ENCODE results near the gene EXOC6B.

EXOC6B gene

GRCh38 chr2:72214429-72215143 is 611.2 kb downstream of the EXOC6B start:
- no peak for DNase-seq (ENCODE audit: low read depth in 2 of 2)

DNA sequence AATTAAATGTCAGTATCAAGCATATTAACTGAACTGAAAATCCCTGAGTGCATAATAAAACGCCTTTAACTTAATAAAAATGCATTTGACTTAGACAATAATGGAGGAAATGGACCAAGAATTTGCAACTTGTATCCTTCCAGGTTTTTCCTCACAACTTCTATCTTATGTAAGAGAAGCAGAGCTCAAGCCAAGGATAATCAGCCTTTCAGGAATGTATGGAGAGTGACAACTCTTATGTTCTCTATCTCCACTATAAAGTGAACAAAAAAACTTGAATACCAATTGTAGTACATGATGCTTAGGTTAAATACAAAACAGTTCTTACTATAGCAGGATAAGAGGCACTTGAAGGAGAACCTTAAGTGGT is 613.4 kb downstream of the EXOC6B start:
- DNase-seq (ENCODE audit: low read depth in 2 of 2) = no peak

DNA sequence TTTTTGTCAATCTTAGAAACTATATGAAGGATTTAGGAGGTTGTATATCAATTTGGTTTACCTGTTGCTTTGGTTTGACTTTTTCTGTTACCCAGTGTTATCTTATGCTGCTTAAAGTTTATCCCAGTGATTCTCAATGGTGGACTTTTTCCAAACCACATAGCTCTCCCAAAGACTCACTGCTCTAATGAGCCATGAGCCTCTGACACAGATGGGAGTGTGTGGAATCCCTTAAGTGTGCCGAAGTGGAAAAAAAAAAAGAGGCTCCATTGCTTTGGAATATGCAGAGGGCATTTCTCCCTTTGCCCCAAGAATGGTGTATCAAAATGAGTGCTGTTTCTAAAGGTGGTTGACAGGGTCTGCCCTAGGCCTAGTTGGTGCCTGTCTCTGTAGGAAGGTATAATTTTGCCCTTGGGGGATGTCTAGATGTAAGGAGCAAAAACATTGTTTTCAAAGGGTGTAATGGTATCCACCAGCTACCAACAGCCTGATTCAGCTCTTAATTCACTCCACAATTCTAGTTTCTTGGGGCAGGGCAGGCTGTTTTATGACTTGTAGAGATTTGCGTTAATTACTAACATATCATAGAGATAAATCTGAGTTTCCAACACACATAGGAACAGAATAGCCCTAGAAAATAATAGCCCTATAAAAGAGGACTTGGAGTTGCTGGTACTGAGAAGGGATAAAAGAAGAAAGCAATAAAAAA is 613.9 kb downstream of the EXOC6B start:
- no peak for DNase-seq (ENCODE audit: low read depth in 2 of 2)

DNA sequence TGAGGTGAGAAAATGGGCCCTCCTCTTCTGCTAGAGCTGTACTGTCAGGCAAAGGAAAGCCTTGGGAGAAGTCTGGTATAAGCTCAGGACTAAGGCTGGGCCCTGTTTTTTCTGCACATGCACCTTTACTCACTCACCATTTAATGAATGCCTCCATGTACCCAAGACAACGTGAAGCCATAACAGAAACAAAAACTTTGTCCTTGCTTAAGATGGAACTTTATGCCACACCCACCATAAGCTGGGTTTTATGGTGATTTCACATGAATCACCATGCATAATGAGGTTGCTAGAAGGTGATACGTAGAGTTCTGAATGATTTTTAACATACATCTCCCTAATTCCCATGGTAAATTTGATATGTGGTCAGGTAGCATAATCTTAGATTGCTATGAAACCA is 614.5 kb downstream of the EXOC6B start:
- no peak for DNase-seq (ENCODE audit: low read depth in 2 of 2)

- no peak for DNase-seq (ENCODE audit: low read depth in 2 of 2)
These were observed 615.4 kb downstream of the EXOC6B start for GRCh38 chr2:72210470-72210869.

DNA sequence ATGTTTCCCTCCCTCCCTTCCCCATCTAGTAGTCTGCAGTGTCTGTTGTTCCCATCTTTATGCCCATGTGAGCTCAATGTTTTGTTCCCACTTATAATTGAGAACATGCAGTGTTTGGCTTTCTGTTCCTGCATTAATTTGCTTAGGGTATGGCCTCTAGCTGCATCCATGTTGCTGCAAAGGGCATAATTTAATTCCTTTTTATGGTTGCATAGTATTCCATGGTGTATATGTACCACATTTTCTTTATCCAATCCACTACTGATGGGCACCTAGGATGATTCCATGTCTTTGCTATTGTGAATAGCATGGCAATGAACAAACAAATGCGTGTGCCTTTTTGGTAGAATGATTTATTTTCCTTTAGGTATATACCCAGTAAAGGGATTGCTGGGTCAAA is 617.6 kb downstream of the EXOC6B start:
- no peak for DNase-seq (ENCODE audit: low read depth in 2 of 2)

DNA sequence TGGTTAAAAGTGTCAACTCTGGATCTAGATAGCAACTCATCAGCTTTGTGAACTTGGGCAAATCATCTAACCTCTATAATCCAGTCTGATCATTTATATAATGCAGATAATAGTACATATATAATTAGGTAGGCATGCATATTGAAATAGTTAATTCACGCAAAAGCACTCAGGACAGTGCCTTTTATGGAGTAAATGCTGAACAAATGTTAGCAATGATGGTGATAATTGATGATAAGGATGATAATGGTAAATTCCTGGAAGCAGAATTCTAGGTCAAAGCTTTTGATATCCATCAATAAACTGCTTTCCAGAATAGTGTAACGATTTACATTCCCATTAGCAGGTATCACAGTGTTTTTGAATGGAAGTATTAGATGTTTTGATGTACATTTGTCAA is 618.5 kb downstream of the EXOC6B start:
- no peak for DNase-seq (ENCODE audit: low read depth in 2 of 2)

DNA sequence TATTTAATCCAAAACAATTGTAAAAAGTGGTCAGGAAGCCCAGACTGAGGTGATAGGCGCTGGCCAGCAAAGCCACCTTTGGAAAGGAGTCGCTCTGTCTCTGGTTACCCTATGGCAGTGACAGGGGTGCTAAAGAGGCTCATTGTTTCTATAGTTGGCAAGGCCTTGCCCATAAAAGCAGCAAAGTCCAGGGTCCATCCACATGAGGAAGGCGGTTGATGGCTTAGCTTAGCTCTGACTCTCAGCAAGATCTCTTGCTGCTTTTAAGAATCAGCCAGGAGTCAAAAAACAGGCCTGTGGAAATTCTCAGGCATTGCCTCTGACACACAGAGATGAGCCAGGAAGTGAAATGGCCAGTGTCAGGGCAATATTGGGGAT is 620.3 kb downstream of the EXOC6B start:
- no peak for DNase-seq (ENCODE audit: low read depth in 2 of 2)

- no peak for DNase-seq (ENCODE audit: low read depth in 2 of 2)
These were observed 620.9 kb downstream of the EXOC6B start for GRCh38 chr2:72204786-72205503.

DNA sequence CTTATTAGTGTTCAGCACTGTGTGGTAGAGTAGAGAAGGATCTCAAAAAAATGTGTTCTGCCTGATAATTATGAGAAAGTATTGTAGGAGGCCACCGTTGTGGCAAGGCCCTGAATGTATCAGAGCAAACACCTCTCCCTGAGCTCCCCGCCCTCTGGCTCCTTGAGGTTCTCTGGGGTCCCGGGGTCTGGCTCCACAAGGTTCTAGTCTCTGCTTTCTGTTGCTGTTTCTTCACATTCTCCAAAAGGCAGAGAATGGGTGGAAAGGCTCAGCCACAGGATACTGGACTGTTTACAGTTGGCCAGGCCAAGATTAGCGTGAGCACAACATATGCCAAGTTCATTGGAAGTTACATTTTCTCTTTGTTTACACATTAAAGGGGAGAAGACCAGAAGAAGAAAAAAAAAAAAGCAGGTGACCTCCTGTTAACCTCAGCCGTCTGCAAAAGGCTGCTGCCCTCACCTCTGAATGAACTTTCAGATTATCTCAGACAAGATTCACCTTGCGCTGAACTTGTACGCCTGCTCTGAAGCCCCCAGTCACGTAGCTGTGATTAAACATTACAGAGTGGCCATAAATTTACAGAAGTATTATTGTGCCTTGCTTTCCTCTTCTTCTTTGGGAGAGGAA is 621.6 kb downstream of the EXOC6B start:
- no peak for DNase-seq (ENCODE audit: low read depth in 2 of 2)

DNA sequence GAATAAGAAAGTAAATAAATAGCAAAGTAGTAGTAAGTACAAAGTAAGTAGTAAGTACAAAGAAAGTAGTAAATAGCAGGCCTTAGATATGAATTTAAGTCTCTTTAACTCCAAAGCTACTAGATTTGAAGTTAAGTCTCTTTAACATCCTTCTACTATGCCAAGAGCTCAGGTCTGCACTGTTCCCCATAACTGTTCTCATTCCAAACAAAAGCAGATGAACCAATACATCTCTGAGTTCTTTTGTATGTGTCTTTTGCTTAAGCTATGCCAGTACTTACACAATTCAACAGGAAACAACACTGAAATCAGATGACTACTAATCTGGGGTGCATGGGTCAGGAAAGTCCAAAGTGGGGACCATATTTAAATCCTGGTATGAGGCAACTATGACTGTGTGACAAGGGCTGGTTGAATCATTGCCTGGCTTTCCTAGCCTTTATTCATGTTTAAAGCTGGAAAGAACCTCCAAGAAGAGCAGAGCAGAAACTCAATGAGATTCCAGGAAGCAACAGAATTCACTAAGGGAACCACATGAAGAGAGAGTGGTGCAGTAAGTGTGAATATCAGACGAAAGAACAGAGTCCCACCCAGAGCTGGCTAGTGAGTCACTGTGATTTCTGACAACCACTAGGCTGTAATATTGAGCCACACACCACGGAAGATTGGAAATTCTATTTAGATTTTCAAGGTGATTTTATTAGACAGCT is 627.1 kb downstream of the EXOC6B start:
- DNase-seq (ENCODE audit: low read depth in 2 of 2) = no peak

DNA sequence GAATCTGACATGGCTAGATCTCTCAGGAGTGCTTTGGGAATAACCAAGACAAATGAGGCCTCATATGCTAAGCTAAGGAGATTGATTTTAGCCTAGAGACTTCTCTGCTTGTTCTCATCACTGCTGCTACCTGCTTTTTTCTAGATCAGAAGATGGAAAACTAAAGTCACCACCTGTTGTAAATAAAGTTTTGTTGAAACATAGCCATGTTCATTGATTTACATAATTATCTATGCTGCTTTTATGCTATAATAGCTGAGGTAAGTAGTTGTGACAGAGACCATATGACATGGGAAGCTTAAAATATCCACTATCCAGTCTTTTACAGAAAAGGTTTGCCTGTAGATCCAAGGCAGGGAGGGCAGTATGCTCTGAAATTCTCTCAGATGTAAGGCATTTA is 632.1 kb downstream of the EXOC6B start:
- no peak for DNase-seq (ENCODE audit: low read depth in 2 of 2)

DNA sequence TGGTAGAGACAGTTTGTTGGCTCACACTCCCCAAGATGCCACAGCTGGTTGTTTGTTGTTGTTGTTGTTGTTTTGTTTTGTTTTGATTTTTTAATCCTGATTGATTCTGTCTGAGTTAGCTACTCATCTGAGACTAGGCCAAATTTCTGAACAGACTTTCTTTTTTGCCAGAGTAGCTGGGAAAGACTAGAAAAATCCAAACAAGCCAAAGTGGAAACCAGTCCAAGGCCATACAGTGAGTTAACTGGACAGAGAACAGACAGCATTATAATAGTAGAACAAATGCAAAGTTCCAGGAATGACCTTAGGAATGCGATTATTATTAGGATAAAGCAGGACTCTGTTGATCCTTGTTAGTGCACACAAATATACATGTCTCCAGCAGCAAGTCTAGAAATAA is 634.4 kb downstream of the EXOC6B start:
- no peak for DNase-seq (ENCODE audit: low read depth in 2 of 2)

DNA sequence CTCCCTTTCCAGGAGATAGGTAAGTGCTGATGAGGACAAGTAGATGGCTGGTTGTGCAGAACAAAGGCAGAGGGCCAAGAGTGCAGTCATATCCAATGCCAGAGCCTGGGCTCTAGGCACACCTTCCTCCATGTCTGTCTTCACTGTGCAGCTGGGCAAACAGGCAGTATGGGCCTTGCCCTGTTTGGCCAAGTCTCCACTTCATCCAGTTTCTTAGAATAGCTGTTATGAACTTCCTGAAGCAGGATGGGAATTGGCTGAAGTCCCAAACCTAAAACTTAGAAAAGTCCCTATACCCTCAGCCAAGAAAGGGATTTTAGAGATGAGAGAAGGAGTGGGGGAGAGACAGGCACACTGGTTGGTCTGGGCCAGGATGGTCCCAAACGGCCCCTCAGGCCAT is 640.6 kb downstream of the EXOC6B start:
- no peak for DNase-seq (ENCODE audit: low read depth in 2 of 2)

DNA sequence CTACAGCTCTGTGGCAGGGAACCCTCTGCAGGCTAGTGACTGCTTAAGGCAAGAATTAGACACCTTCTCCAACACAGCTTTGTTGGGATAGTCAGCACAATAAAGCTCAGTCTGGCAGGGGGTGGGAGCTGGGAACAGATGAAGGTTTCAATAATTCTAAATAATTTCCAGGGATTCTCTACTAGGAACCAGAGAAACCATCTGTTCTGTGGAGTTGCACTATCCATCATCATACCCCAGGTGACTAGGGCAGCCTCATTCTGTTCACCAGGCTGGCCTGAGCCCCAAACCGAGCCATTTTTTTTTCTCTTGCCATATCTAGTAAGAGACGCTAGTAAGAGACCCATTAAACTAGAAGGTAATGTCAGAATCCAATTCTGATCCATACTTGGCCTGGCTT is 642.4 kb downstream of the EXOC6B start:
- DNase-seq (ENCODE audit: low read depth in 2 of 2) = no peak

- no peak for DNase-seq (ENCODE audit: low read depth in 2 of 2)
These were observed 642.8 kb downstream of the EXOC6B start for GRCh38 chr2:72183016-72183415.

- no peak for DNase-seq (ENCODE audit: low read depth in 2 of 2)
These were observed 643.3 kb downstream of the EXOC6B start for GRCh38 chr2:72182547-72182946.

DNA sequence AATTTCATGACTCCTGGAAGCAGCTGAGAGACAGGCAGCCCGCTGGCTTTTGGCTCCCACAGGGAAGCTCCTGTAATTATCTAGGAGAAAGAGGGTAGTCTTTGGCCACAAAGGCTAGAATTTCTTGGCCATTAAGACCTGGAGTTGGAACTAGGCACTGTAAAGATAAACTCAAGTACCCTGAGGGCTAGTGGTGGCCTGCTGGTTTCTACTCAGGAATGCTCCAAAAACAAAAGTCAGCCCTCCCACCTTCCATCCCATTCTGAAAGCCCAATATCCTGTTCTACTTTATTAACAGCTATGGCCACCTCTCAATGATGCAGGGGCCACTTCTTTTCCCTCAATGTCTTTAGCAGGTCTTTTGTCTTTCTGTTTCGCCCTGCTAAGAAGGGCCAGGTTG is 644.2 kb downstream of the EXOC6B start:
- no peak for DNase-seq (ENCODE audit: low read depth in 2 of 2)

DNA sequence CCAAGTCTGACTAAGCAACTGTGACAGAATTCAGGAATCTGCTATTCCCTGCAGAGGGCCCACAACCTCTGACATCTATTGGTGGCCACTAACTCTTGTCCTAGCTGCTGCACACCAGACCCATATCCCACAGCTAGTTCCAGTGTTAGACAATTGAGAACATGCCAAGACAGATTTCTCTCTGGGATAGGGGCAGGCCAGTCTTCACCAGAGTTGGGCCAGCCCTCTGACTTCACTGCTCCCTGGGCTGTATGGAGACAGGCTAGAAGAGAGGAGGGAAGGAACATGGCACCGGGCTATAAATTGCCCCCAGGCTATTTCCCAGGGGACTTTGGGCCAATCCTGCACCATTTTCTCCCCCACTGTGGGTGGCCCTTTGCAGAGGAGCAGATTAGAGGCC is 645.5 kb downstream of the EXOC6B start:
- DNase-seq (ENCODE audit: low read depth in 2 of 2) = no peak

GRCh38 chr2:72178551-72178950 is 647.3 kb downstream of the EXOC6B start:
- no peak for DNase-seq (ENCODE audit: low read depth in 2 of 2)

DNA sequence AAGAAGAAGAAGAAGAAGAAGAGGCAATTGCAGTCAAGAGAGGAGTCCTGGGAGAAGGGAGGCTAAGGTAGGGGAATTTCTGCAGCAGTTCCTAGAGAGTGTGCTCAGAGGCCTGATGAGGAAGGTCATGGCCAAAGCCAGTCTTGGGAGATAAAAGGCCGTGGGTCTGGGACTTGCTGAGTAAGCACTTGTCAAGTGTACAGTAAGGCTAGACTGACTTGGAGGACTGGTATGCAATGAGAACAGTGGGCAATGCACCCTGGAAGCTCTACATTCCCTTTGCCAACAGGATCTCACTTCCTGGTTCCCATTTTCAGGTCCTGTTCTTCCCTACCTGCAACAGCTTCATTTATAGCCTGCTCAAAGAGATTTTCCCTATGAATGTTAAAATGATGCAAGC is 649.6 kb downstream of the EXOC6B start:
- no peak for DNase-seq (ENCODE audit: low read depth in 2 of 2)

DNA sequence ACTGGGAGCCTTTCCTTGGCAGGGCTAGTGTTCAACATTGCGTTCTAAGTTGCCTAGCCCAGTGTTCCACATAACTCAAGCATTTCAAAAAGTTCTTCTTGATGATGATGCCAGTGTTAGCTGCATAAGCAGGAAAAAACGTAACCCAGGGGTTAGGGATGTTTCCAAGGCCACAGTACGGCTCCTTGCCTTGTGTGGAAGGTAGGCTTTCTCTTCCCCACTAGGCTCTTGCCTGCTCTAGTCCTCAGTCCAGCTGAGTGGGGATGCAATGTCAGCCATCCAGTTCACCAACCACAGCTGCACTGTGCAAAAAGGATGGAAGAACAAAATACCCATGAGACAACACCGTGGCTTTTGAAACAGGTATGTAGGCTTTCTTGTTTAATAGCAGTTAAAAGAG is 650.2 kb downstream of the EXOC6B start:
- no peak for DNase-seq (ENCODE audit: low read depth in 2 of 2)

Data from stimulated activated CD4-positive, alpha-beta T cell treated with anti-CD3 and anti-CD28 coated beads, Interleukin-12 subunit alpha, Interleukin-12 subunit beta, amount 100 ng/mL, for 24 hours (primary cell).